ENCODE results near the gene CCDC73. TPM values are rescaled to one million over a fixed set of nuclear protein-coding genes. Genes with fewer than 3 reads are reported as not detected.

Gene CCDC73
- total and polyA plus RNA-seq, 2 donors from 2014 or later = 0.25 to 0.47 TPM

- H3K36me3 ChIP-seq (ENCODE audit: control insufficient read depth in 2 of 3, insufficient read depth in 3 of 3, low read length in 3 of 3) = no peaks in the 10 kb centered on the region
- H3K9ac ChIP-seq (ENCODE audit: low read length in 3 of 3) = no peak overlapping the region
- DNase-seq (peak in 1 of 5 donors; percentile 48), FAIRE-seq (no peak)
- no peak overlapping the region for H3K27ac ChIP-seq (ENCODE audit: low read depth in 2 of 2, low read length in 2 of 2)
- H3K27me3 ChIP-seq (ENCODE audit: control insufficient read depth, insufficient read depth, low read length) = no peaks in the 10 kb centered on the region
- H3K9me3 ChIP-seq (ENCODE audit: control insufficient read depth in 2 of 3, insufficient read depth in 1 of 3, low read length in 3 of 3) = no peaks in the 10 kb centered on the region
- TF ChIP-seq CTCF (IDR thresholded peaks at IDR 0.05; ENCODE audit: borderline replicate concordance, extremely low read depth, insufficient read depth) = no peak
- H3K4me3 ChIP-seq (ENCODE audit: low read length in 3 of 3) = no peak overlapping the region
- intact Hi-C loops (cut with DNase I) = no loop called here
- H3K4me1 ChIP-seq (ENCODE audit: control insufficient read depth in 2 of 3, insufficient read depth in 2 of 3, low read depth in 1 of 3, low read length in 3 of 3) = peaks cover 0 to 4% (median 3%) of the 10 kb centered on the region in 3 donors
Observed at GRCh38 chr11:32563600-32563959, 230.9 kb downstream of the CCDC73 start.

GRCh38 chr11:32562839-32563599, 231.4 kb downstream of the CCDC73 start:
- H3K27ac ChIP-seq (ENCODE audit: low read depth in 2 of 2, low read length in 2 of 2) = no peak overlapping the region

DNA sequence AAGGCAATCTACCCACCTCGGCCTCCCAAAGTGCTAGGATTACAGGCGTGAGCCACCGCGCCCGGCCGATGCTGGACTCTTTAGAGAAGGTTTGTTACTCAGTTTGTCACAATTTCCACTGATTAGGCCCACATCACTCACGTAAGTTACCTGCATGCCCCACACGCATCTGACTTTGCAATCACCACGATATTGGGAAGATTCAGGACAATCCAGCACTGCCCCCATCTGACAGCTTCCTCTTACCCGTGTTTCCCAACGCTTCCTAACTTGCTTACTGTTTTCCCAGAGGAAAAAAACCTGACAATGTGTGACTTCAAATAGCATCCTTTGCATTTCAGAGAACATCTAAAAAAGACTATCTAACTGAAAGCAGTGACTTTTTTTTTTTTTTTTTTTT, 232.6 kb downstream of the CCDC73 start:
- H3K4me1 ChIP-seq (ENCODE audit: control insufficient read depth in 2 of 3, insufficient read depth in 2 of 3, low read depth in 1 of 3, low read length in 3 of 3) = peaks cover 0 to 4% (median 3%) of the 10 kb centered on the region in 3 donors
- FAIRE-seq = no peak
- no peak overlapping the region for H3K27ac ChIP-seq (ENCODE audit: low read depth in 2 of 2, low read length in 2 of 2)
- intact Hi-C loops (cut with DNase I) = no loop called here
- H3K27me3 ChIP-seq (ENCODE audit: control insufficient read depth, insufficient read depth, low read length) = no peaks in the 10 kb centered on the region
- TF ChIP-seq CTCF (IDR thresholded peaks at IDR 0.05; ENCODE audit: borderline replicate concordance, extremely low read depth, insufficient read depth) = peak; percentile 14
- no peaks in the 10 kb centered on the region for H3K9me3 ChIP-seq (ENCODE audit: control insufficient read depth in 2 of 3, insufficient read depth in 1 of 3, low read length in 3 of 3)
- no peak overlapping the region for H3K9ac ChIP-seq (ENCODE audit: low read length in 3 of 3)
- H3K36me3 ChIP-seq (ENCODE audit: control insufficient read depth in 2 of 3, insufficient read depth in 3 of 3, low read length in 3 of 3) = no peaks in the 10 kb centered on the region
- DNase-seq = peak in 1 of 5 donors; percentile 20
- no peak overlapping the region for H3K4me3 ChIP-seq (ENCODE audit: low read length in 3 of 3)

More at GRCh38 chr11:32562839-32563599, 231.4 kb downstream of the CCDC73 start:
- Histone ChIP-seq H3K9me3 (ENCODE audit: control insufficient read depth in 2 of 3, insufficient read depth in 1 of 3, low read length in 3 of 3) (no peaks in the 10 kb centered on the region), H3K27me3 (ENCODE audit: control insufficient read depth, insufficient read depth, low read length) (no peaks in the 10 kb centered on the region), H3K36me3 (ENCODE audit: control insufficient read depth in 2 of 3, insufficient read depth in 3 of 3, low read length in 3 of 3) (no peaks in the 10 kb centered on the region), H3K4me1 (ENCODE audit: control insufficient read depth in 2 of 3, insufficient read depth in 2 of 3, low read depth in 1 of 3, low read length in 3 of 3) (peaks cover 0 to 4% (median 3%) of the 10 kb centered on the region in 3 donors), H3K4me3 (ENCODE audit: low read length in 3 of 3) (no peak overlapping the region), H3K9ac (ENCODE audit: low read length in 3 of 3) (no peak overlapping the region)
- DNase-seq (peak in 4 of 5 donors; percentile 72 to 93 (median 80)), FAIRE-seq (no peak)
- no peak for TF ChIP-seq CTCF (IDR thresholded peaks at IDR 0.05; ENCODE audit: borderline replicate concordance, extremely low read depth, insufficient read depth)
- intact Hi-C loops (cut with DNase I) = no loop called here

Measured in kidney (tissue), 14 donors.